GM12892 (cell line): Measurements from ENCODE around the gene ADARB2.

Source experiments
- POLR2A ChIP-seq: IDR thresholded peaks from 2 replicates; pipeline ENCODE4 v1.6.1; 2011; ENCODE audit warnings: low read depth, low read length, control low read depth
- POLR2AphosphoS5 ChIP-seq: IDR thresholded peaks from 2 replicates; pipeline ENCODE4 v1.6.1; 2011; ENCODE audit warnings: low read depth, low read length, control low read depth
- TAF1 ChIP-seq: IDR thresholded peaks from 2 replicates; pipeline ENCODE4 v1.6.1; 2011; ENCODE audit warnings: low read depth, mild to moderate bottlenecking, control low read depth, low read length, borderline replicate concordance

DNA sequence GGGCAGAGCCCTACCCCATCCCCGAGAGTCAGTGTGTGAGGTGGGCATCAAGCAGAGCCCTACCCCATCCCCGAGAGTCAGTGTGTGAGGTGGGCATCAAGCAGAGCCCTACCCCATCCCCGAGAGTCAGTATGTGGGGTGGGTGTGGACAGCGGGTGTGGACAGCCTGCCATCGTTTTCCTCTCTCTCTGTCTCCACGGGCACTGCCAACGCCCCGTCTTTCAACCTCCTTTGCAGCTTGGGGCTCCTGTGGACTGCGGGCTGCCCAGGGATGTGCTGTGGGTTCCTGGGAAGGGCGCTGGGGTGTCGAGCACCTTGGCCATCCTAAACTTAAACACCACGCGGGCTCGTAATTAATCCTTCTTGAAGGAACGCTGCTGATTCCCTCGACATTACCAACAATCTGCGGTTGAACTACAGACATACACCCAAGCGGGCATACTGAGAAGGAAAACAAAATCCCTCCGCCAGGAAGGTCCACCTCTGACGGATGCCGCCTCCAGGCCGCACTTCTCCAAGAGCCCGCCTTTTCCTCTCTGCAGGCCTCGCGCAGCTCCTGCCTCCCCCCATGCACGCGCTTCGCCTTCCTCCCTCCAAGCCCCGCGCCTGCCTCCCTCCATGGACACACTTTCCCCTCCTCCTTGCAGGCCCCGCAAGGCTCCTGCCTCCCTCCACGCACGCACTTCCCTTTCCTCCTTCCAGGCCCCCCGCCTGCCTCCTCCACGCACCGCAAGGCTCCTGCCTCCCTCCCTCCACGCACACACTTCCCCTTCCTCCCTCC, 65.1 kb downstream of the ADARB2 start:
- TF ChIP-seq POLR2A: no peak
- no peak for TF ChIP-seq POLR2AphosphoS5
- no peak for TF ChIP-seq TAF1
